IMR-90 (cell line): ENCODE measurements around the gene KLHL29.

Experiments used
- FOS ChIP-seq: fragments of 150-350 bp; IDR thresholded peaks from 2 replicates; pipeline ENCODE4 v1.6.1; 2016; ENCODE audit warnings: low read depth, low read length
- MXI1 ChIP-seq: IDR thresholded peaks from 2 replicates; pipeline ENCODE4 v1.6.1; 2012; ENCODE audit warnings: low read depth, mild to moderate bottlenecking, low read length, moderate library complexity, borderline replicate concordance
- RAD21 ChIP-seq: IDR thresholded peaks from 2 replicates; pipeline ENCODE4 v1.6.1; 2012; ENCODE audit warnings: low read length, improper control_type of control experiment
- RFX5 ChIP-seq: IDR thresholded peaks from 2 replicates; pipeline ENCODE4 v1.8.0; 2012; ENCODE audit warnings: low read depth, mild to moderate bottlenecking, low read length, moderate library complexity
- SMC3 ChIP-seq: fragments of 150-350 bp; IDR thresholded peaks from 2 replicates; pipeline ENCODE4 v1.6.1; 2016; ENCODE audit warnings: low read depth, mild to moderate bottlenecking, antibody characterized with exemption, low read length, moderate library complexity
- TF ChIP-seq, protein P1 (sequence below): fragments of 150-350 bp; IDR thresholded peaks from 2 replicates; pipeline ENCODE4 v1.6.1; 2016; ENCODE audit warnings: low read depth, mild to moderate bottlenecking, low read length, moderate library complexity, borderline replicate concordance
- TF ChIP-seq, protein P2 (sequence below): conservative IDR thresholded peaks from 2 replicates; pipeline ENCODE4 v1.5.1; 2012; ENCODE audit warnings: mild to moderate bottlenecking, low read depth, low read length, improper control_type of control experiment

DNA sequence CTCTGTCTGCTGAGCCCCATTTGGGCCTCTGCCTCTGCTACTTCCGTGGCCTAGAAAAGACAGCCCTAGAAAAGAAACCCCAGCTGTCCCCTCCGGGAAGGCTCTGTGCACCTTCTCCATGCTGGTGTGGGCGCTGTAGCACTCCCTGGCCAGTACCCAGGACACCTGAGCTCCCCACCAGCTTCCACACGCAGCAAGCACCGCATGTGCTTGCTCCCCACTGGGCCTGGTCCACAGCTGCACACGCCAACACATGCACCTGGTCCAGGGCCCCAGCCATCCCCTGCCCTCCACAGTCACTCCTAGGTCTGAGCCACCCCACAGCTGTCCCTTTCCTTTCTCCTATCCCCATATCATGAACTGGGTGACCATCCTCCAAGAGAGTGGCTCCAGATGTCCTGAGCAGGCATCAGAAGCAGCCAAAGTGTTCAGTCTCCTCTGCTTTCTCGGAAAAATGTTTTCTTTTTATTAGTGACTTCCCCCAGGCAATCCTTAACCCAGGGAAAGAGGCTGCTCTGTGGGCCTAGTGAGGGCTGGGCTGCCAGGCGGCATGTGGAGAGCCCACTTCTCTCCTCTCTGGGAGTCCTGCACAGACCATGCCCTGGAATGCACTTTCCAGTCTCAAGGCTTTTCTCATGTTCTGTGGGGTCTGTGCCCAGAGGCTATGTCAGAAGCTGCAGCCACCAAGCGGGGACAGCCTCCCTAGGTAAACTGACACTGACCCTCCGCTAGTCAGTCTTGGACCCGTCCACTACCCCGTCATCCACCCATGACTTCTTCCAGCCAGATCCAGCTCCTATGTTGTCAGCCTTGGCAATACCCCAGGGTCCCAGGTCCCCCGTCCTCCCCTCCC lies 133.7 kb downstream of the KLHL29 start:
- TF ChIP-seq RAD21 (no peak), MXI1 (no peak), FOS (no peak), SMC3 (no peak), RFX5 (no peak)
- TF ChIP-seq, protein P1, sequence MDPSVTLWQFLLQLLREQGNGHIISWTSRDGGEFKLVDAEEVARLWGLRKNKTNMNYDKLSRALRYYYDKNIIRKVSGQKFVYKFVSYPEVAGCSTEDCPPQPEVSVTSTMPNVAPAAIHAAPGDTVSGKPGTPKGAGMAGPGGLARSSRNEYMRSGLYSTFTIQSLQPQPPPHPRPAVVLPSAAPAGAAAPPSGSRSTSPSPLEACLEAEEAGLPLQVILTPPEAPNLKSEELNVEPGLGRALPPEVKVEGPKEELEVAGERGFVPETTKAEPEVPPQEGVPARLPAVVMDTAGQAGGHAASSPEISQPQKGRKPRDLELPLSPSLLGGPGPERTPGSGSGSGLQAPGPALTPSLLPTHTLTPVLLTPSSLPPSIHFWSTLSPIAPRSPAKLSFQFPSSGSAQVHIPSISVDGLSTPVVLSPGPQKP = no peak
- TF ChIP-seq, protein P2, sequence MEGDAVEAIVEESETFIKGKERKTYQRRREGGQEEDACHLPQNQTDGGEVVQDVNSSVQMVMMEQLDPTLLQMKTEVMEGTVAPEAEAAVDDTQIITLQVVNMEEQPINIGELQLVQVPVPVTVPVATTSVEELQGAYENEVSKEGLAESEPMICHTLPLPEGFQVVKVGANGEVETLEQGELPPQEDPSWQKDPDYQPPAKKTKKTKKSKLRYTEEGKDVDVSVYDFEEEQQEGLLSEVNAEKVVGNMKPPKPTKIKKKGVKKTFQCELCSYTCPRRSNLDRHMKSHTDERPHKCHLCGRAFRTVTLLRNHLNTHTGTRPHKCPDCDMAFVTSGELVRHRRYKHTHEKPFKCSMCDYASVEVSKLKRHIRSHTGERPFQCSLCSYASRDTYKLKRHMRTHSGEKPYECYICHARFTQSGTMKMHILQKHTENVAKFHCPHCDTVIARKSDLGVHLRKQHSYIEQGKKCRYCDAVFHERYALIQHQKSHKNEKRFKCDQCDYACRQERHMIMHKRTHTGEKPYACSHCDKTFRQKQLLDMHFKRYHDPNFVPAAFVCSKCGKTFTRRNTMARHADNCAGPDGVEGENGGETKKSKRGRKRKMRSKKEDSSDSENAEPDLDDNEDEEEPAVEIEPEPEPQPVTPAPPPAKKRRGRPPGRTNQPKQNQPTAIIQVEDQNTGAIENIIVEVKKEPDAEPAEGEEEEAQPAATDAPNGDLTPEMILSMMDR = no peak
